Neural cell (in vitro differentiated cells): ENCODE data around the gene RGS18. TPM values are rescaled to one million over a fixed set of nuclear protein-coding genes. Genes with fewer than 3 reads are reported as not detected.

Experiments used
- H2AFZ ChIP-seq: fragments of 200-600, 300-800 bp; sonication (generic), shearing (Covaris generic); 2 replicates; pipeline ENCODE4 v1.6.0; 2014; ENCODE audit warnings: low read depth, mild to moderate bottlenecking, antibody characterized with exemption, low read length, moderate library complexity
- H3F3A ChIP-seq: fragments of 200-600 bp; shearing (Covaris generic); 2 replicates; pipeline ENCODE4 v1.6.1; 2016; ENCODE audit warnings: mild to moderate bottlenecking, moderate library complexity, mixed read lengths, antibody characterized with exemption, low read length; ENCODE audit not compliant: insufficient read depth, poor library complexity, severe bottlenecking
- H3K27ac ChIP-seq: fragments of 200-600, 300-800 bp; sonication (generic), shearing (Covaris generic); 2 replicates; pipeline ENCODE4 v1.5.1; 2014; ENCODE audit warnings: mild to moderate bottlenecking, low read length, moderate library complexity
- H3K27me3 ChIP-seq: fragments of 300-800, 200-600 bp; sonication (generic), shearing (Covaris generic); 2 replicates; pipeline ENCODE4 v1.6.0; 2014; ENCODE audit warnings: mild to moderate bottlenecking, low read depth, low read length, moderate library complexity; ENCODE audit not compliant: insufficient read depth
- H3K36me3 ChIP-seq: fragments of 300-800, 200-600 bp; sonication (generic), shearing (Covaris generic); 2 replicates; pipeline ENCODE4 v1.5.1; 2014; ENCODE audit warnings: mild to moderate bottlenecking, antibody characterized with exemption, low read length, moderate library complexity; ENCODE audit not compliant: insufficient read depth
- H3K4me2 ChIP-seq: fragments of 300-800, 200-600 bp; sonication (generic), shearing (Covaris generic); 2 replicates; pipeline ENCODE4 v1.6.0; 2014; ENCODE audit warnings: mild to moderate bottlenecking, low read length
- H3K4me3 ChIP-seq: fragments of 300-800, 200-600 bp; sonication (generic), shearing (Covaris generic); 2 replicates; pipeline ENCODE4 v1.5.1; 2014; ENCODE audit warnings: mild to moderate bottlenecking, low read length, moderate library complexity
- H3K79me2 ChIP-seq: fragments of 200-600 bp; shearing (Covaris generic); replicated peaks from 2 replicates; pipeline ENCODE4 v1.6.0; 2014; ENCODE audit warnings: mild to moderate bottlenecking, low read length, moderate library complexity; ENCODE audit not compliant: insufficient read depth
- H3K9ac ChIP-seq: fragments of 300-800, 200-600 bp; sonication (generic), shearing (Covaris generic); 2 replicates; pipeline ENCODE4 v1.6.1; 2016; ENCODE audit warnings: mild to moderate bottlenecking, low read length, mixed read lengths
- H3K9me2 ChIP-seq: fragments of 200-600 bp; shearing (Covaris generic); 2 replicates; pipeline ENCODE4 v1.6.1; 2016; ENCODE audit warnings: mild to moderate bottlenecking, low read length, mixed read lengths; ENCODE audit not compliant: insufficient read depth
- H3K9me3 ChIP-seq: fragments of 200-600, 300-800 bp; sonication (generic), shearing (Covaris generic); 2 replicates; pipeline ENCODE4 v1.6.1; 2016; ENCODE audit warnings: mild to moderate bottlenecking, mixed run types, low read length, moderate library complexity, mixed read lengths
- H4K20me1 ChIP-seq: fragments of 200-600 bp; shearing (Covaris generic); 2 replicates; pipeline ENCODE4 v1.6.1; 2016; ENCODE audit warnings: mild to moderate bottlenecking, mixed run types; ENCODE audit not compliant: insufficient read depth
- EP300 ChIP-seq: fragments of 450-650 bp; conservative IDR thresholded peaks from 2 replicates; pipeline ENCODE4 v1.6.1; 2014; ENCODE audit warnings: antibody characterized with exemption, mild to moderate bottlenecking, moderate library complexity; ENCODE audit not compliant: poor library complexity, severe bottlenecking
- EZH2 ChIP-seq: fragments of 200-600, 300-800 bp; shearing (Covaris generic), sonication (generic); IDR thresholded peaks from 2 replicates; pipeline ENCODE4 v1.6.1; 2014; ENCODE audit warnings: antibody characterized with exemption, low read length, borderline replicate concordance, mild to moderate bottlenecking; ENCODE audit not compliant: insufficient read depth, poor library complexity, severe bottlenecking
- MXI1 ChIP-seq: fragments of 450-650 bp; conservative IDR thresholded peaks from 2 replicates; pipeline ENCODE4 v1.6.1; 2014; ENCODE audit warnings: antibody characterized with exemption, mild to moderate bottlenecking; ENCODE audit not compliant: poor library complexity, severe bottlenecking
- POLR2AphosphoS5 ChIP-seq: IDR thresholded peaks from 2 replicates; pipeline ENCODE4 v1.6.1; 2012
- RAD21 ChIP-seq: fragments of 450-650 bp; conservative IDR thresholded peaks from 2 replicates; pipeline ENCODE4 v1.6.1; 2014; ENCODE audit warnings: antibody characterized with exemption, mild to moderate bottlenecking, moderate library complexity
- SMC3 ChIP-seq: fragments of 450-650 bp; conservative IDR thresholded peaks from 2 replicates; pipeline ENCODE4 v1.6.1; 2014; ENCODE audit warnings: antibody characterized with exemption, mild to moderate bottlenecking, moderate library complexity; ENCODE audit not compliant: poor library complexity
- TAF1 ChIP-seq: IDR thresholded peaks from 2 replicates; pipeline ENCODE4 v1.6.1; 2012; ENCODE audit warnings: low read depth
- polyA plus RNA-seq: library from polyadenylated mRNA; depleted of rRNA; stranded (reverse); fragments of >200 nt; gene quantifications from 2 replicates; pipeline ENCODE4 v1.2.3, GENCODE V29; 2014
- TF ChIP-seq, protein P1 (sequence below): fragments of 450-650 bp; IDR thresholded peaks from 2 replicates; pipeline ENCODE4 v1.5.1; 2014; ENCODE audit warnings: antibody characterized with exemption, mild to moderate bottlenecking, moderate library complexity; ENCODE audit not compliant: poor library complexity, severe bottlenecking
- TF ChIP-seq, protein P2 (sequence below): IDR thresholded peaks from 2 replicates; pipeline ENCODE4 v1.6.1; 2012; ENCODE audit warnings: borderline replicate concordance

The RGS18 gene
- polyA plus RNA-seq, 1 donor from 2014 or later: not detected

DNA sequence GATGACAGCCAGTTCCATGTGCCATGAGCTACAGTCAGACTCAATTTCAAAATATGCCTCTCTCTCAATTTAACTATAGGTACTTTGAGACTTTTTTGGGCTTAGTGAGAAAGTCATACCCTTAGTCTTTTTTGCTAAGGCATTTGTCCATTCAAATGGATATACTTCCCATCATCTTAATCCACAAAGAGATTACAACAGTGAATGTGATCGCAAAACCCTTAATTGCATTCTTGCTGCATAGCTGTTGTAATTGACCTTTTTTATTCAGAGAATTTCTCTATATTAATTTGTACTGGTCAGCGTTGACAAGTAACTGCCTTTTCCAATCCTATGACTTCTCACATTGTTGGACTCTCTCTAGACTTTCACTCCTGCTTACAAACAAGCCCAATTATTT is 38.6 kb upstream of the RGS18 start:
- no peaks in the 10 kb centered on the region for H3K9me2 ChIP-seq
- no peak overlapping the region for H3K9ac ChIP-seq
- no peaks in the 10 kb centered on the region for H3K9me3 ChIP-seq
- H2AFZ ChIP-seq: no peak overlapping the region
- no peaks in the 10 kb centered on the region for H3K36me3 ChIP-seq
- no peaks in the 10 kb centered on the region for H4K20me1 ChIP-seq
- no peaks in the 10 kb centered on the region for H3K27me3 ChIP-seq
- H3K79me2 ChIP-seq: no peaks in the 10 kb centered on the region
- H3K4me2 ChIP-seq: no peak overlapping the region
- no peak overlapping the region for H3K4me3 ChIP-seq
- H3F3A ChIP-seq: no peaks in the 10 kb centered on the region
- no peak overlapping the region for H3K27ac ChIP-seq
- no peak for TF ChIP-seq POLR2AphosphoS5
- no peak for TF ChIP-seq RAD21
- TF ChIP-seq MXI1: no peak
- no peak for TF ChIP-seq EP300
- TF ChIP-seq SMC3: no peak
- no peak for TF ChIP-seq EZH2
- TF ChIP-seq TAF1: no peak
- TF ChIP-seq, protein P1, sequence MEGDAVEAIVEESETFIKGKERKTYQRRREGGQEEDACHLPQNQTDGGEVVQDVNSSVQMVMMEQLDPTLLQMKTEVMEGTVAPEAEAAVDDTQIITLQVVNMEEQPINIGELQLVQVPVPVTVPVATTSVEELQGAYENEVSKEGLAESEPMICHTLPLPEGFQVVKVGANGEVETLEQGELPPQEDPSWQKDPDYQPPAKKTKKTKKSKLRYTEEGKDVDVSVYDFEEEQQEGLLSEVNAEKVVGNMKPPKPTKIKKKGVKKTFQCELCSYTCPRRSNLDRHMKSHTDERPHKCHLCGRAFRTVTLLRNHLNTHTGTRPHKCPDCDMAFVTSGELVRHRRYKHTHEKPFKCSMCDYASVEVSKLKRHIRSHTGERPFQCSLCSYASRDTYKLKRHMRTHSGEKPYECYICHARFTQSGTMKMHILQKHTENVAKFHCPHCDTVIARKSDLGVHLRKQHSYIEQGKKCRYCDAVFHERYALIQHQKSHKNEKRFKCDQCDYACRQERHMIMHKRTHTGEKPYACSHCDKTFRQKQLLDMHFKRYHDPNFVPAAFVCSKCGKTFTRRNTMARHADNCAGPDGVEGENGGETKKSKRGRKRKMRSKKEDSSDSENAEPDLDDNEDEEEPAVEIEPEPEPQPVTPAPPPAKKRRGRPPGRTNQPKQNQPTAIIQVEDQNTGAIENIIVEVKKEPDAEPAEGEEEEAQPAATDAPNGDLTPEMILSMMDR: no peak
- TF ChIP-seq, protein P2, sequence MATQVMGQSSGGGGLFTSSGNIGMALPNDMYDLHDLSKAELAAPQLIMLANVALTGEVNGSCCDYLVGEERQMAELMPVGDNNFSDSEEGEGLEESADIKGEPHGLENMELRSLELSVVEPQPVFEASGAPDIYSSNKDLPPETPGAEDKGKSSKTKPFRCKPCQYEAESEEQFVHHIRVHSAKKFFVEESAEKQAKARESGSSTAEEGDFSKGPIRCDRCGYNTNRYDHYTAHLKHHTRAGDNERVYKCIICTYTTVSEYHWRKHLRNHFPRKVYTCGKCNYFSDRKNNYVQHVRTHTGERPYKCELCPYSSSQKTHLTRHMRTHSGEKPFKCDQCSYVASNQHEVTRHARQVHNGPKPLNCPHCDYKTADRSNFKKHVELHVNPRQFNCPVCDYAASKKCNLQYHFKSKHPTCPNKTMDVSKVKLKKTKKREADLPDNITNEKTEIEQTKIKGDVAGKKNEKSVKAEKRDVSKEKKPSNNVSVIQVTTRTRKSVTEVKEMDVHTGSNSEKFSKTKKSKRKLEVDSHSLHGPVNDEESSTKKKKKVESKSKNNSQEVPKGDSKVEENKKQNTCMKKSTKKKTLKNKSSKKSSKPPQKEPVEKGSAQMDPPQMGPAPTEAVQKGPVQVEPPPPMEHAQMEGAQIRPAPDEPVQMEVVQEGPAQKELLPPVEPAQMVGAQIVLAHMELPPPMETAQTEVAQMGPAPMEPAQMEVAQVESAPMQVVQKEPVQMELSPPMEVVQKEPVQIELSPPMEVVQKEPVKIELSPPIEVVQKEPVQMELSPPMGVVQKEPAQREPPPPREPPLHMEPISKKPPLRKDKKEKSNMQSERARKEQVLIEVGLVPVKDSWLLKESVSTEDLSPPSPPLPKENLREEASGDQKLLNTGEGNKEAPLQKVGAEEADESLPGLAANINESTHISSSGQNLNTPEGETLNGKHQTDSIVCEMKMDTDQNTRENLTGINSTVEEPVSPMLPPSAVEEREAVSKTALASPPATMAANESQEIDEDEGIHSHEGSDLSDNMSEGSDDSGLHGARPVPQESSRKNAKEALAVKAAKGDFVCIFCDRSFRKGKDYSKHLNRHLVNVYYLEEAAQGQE: no peak

DNA sequence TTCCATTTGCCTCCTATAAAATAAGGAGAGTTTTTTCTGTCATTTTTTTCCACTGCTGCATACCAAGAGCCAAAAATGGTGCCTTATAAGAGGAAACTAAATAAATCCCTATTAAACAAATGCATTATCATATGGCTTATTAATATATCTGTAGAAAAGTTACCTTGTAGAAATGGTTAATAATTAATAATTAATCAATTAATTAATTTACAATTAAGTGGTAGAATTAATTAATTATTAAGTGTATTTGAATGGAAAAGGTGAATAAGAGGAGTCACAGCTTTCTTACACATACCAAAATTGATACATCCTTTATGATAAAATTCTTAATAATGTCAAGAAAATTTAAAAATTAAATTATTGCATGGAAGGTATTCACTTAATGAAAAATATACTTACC is 35.6 kb upstream of the RGS18 start:
- Histone ChIP-seq H4K20me1 (no peaks in the 10 kb centered on the region), H3K36me3 (no peaks in the 10 kb centered on the region), H3K27me3 (no peaks in the 10 kb centered on the region), H2AFZ (no peak overlapping the region), H3K9me3 (no peaks in the 10 kb centered on the region), H3K4me2 (no peak overlapping the region), H3K27ac (no peak overlapping the region), H3K79me2 (no peaks in the 10 kb centered on the region), H3K9ac (no peak overlapping the region), H3F3A (no peaks in the 10 kb centered on the region), H3K9me2 (no peaks in the 10 kb centered on the region), H3K4me3 (no peak overlapping the region)
- TF ChIP-seq EZH2: no peak
- TF ChIP-seq POLR2AphosphoS5: no peak
- TF ChIP-seq EP300: no peak
- no peak for TF ChIP-seq SMC3
- TF ChIP-seq, protein P2: no peak
